T-helper 2 cell (primary cell): Measurements from ENCODE around the gene FAM47A.

ENCODE experiments used
- DNase-seq, 5 experiments: peaks; one replicate each; pipeline versions ENCODE4 v3.0.0 to v3.0.0-alpha.2; 2012 to 2022
- total RNA-seq, 2 donors: gene quantifications; one replicate each; lab custom pipeline; 2026; lab: John Stamatoyannopoulos, UW

FAM47A gene
- 0 reads per million in 2 donors for total RNA-seq

GRCh38 chrX:34132028-34132427 is at the start of gene FAM47A:
FAM47A (minus strand) TSS chrX:34132314; CDS start chrX:34132278, 36 bp downstream.
- no peak for DNase-seq

GRCh38 chrX:34147345-34147744 is 15.2 kb upstream of the FAM47A start:
- DNase-seq = no peak

- no peak for DNase-seq
These were observed 14.8 kb upstream of the FAM47A start for GRCh38 chrX:34146906-34147305.

- no peak for DNase-seq
These were observed 12.1 kb upstream of the FAM47A start for GRCh38 chrX:34144246-34144645.

DNA sequence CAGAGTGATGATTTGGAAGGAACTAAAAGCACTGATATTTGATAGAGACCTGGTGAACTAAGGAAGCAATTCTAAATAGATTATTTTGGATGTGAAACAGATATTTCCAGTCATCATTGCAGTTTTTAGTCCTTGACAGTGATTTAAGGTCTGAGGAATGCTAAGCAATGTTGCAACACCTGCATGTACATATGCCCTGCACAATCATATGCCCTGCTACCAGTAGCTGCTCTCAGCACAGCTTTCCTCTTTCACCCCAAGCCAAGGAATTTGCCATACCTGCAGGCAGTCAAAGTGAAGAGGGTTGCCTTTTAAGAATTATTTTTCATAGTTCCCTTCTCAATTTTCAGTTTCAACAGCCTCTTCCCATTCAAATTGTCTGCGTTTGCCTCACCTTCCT is 8.7 kb upstream of the FAM47A start:
- no peak for DNase-seq

- DNase-seq = no peak
These were observed 952 bp downstream of the FAM47A start for GRCh38 chrX:34130980-34131744.

DNA sequence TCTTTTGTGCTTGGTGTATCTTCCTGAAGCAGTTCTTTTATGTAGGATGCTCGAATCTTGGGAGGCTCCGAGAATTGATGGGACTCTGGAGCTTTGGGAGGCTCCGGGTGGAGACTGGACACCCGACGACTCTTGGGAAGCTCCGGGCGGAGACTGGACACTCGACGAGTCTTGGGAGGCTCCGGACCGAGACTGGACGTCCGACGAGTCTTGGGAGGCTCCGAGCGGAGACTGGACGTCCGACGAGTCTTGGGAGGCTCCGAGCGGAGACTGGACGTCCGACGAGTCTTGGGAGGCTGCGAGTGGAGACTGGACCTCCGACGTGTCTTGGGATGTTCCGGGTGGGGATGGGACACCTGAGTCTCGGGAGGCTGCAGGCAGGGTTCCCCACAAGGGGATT is 1.6 kb downstream of the FAM47A start:
- no peak for DNase-seq

GRCh38 chrX:34126011-34126410 is 6.1 kb downstream of the FAM47A start:
- DNase-seq = no peak

- no peak for DNase-seq
These were observed 13.0 kb downstream of the FAM47A start for GRCh38 chrX:34119122-34119521.

DNA sequence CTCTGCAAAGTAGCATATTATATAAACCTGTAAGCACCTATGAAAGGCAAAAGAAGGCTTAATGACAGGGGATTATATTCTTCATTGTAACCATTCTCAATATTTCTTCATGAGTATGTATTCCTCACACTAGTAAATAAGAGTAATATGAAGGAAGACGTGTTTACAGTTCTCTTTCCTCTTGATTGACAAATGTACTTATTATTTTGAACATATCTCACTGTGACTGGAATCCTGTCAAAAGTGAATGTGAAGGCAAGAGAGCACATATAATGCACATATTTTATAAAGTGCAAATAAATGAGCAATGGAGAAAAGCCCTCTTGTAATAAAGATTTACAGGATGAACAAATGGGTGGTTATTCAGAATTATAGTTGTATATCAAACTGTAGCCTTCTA is 19.7 kb downstream of the FAM47A start:
- no peak for DNase-seq
